ENCODE data around the gene SIGLEC9.

SIGLEC9 gene

DNA sequence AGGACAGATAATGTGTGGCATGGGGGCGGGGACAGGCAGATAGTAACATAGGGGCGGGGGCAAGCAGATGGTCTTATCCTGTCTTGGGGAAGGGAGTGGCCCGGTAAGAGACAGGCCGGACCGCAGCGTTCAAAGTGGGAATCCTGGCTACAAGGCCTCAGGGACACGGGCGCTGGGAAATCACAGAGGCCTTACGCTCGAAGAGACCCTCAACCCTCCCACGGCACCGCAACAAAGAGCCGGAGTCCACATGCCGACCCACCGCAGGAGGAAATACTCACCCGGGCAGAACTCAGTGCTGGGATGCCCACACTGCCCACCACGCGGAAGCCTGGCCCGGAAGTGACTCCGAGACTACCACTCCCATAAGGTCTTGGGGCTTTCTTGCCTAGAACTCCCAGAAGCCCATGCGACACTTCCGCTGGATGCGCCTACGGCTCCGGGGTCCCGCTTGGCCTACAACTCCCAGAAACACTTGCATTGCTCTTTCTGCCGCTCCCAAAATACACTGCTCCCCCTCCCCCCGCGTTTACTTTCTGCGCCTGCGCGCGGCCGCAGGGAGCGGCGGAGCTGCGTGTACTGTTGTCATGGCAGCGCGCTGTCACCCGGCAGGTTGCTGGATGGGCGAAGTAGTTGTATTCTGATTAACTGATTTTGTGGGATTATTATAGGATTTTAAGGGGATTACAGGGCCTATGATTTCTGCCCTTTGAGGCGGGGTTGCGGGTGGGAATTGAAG is 16.5 kb upstream of the SIGLEC9 start, which contains the start of gene CTU1 (continued):
- TF ChIP-seq PRDM1 (tag by site-specific recombination; IDR thresholded peaks at IDR 0.05) (no peak), ZNF843 (tag by site-specific recombination; IDR thresholded peaks at IDR 0.05) (no peak; the same call in 1 of the 2 replicates), ZNF239 (tag by site-specific recombination; IDR thresholded peaks at IDR 0.05) (no peak), ZXDB (tag by site-specific recombination; IDR thresholded peaks at IDR 0.05) (peak; percentile 82), GLIS2 (tag by site-specific recombination; IDR thresholded peaks at IDR 0.05) (no peak), GLIS1 (tag by site-specific recombination; IDR thresholded peaks at IDR 0.05) (peak; percentile 34; the same call in 1 of the 2 replicates), ZNF362 (tag by site-specific recombination; IDR thresholded peaks at IDR 0.05) (no peak), ZNF26 (tag by site-specific recombination; IDR thresholded peaks at IDR 0.05) (no peak), ZNF155 (tag by site-specific recombination; IDR thresholded peaks at IDR 0.05) (no peak), ZNF658 (tag by site-specific recombination; IDR thresholded peaks at IDR 0.05) (no peak), ZNF600 (tag by site-specific recombination; IDR thresholded peaks at IDR 0.05) (no peak), ZNF571 (tag by site-specific recombination; IDR thresholded peaks at IDR 0.05) (no peak), ATF2 (tag by site-specific recombination; IDR thresholded peaks at IDR 0.05; ENCODE audit: low read depth) (no peak), ZFP69B (tag by site-specific recombination; IDR thresholded peaks at IDR 0.05) (0 out of 2 replicates have a peak, but pooled peaks have one; percentile 11), ZNF121 (tag by site-specific recombination; IDR thresholded peaks at IDR 0.05) (no peak), ZNF791 (tag by site-specific recombination; IDR thresholded peaks at IDR 0.05) (no peak), ZBTB11 (tag by site-specific recombination; conservative IDR thresholded peaks at IDR 0.05; ENCODE audit: low read depth) (peak; percentile 97), OSR2 (tag by site-specific recombination; IDR thresholded peaks at IDR 0.05) (no peak), ZNF558 (tag by site-specific recombination; IDR thresholded peaks at IDR 0.05) (no peak), IKZF3 (tag by site-specific recombination; IDR thresholded peaks at IDR 0.05) (no peak), EGR2 (tag by site-specific recombination; IDR thresholded peaks at IDR 0.05; ENCODE audit: low read depth) (peak; percentile 40; the same call in 1 of the 2 replicates), ZNF174 (tag by site-specific recombination; IDR thresholded peaks at IDR 0.05) (no peak), ZBTB7A (tag by site-specific recombination; IDR thresholded peaks at IDR 0.05; ENCODE audit: low read depth) (no peak), INSM2 (tag by site-specific recombination; IDR thresholded peaks at IDR 0.05) (no peak), ZNF248 (tag by site-specific recombination; IDR thresholded peaks at IDR 0.05) (no peak)
- TF ChIP-seq, protein P1, sequence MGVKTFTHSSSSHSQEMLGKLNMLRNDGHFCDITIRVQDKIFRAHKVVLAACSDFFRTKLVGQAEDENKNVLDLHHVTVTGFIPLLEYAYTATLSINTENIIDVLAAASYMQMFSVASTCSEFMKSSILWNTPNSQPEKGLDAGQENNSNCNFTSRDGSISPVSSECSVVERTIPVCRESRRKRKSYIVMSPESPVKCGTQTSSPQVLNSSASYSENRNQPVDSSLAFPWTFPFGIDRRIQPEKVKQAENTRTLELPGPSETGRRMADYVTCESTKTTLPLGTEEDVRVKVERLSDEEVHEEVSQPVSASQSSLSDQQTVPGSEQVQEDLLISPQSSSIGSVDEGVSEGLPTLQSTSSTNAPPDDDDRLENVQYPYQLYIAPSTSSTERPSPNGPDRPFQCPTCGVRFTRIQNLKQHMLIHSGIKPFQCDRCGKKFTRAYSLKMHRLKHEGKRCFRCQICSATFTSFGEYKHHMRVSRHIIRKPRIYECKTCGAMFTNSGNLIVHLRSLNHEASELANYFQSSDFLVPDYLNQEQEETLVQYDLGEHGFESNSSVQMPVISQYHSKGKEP (tag by site-specific recombination; IDR thresholded peaks at IDR 0.05), result no peak
- TF ChIP-seq, protein P2, sequence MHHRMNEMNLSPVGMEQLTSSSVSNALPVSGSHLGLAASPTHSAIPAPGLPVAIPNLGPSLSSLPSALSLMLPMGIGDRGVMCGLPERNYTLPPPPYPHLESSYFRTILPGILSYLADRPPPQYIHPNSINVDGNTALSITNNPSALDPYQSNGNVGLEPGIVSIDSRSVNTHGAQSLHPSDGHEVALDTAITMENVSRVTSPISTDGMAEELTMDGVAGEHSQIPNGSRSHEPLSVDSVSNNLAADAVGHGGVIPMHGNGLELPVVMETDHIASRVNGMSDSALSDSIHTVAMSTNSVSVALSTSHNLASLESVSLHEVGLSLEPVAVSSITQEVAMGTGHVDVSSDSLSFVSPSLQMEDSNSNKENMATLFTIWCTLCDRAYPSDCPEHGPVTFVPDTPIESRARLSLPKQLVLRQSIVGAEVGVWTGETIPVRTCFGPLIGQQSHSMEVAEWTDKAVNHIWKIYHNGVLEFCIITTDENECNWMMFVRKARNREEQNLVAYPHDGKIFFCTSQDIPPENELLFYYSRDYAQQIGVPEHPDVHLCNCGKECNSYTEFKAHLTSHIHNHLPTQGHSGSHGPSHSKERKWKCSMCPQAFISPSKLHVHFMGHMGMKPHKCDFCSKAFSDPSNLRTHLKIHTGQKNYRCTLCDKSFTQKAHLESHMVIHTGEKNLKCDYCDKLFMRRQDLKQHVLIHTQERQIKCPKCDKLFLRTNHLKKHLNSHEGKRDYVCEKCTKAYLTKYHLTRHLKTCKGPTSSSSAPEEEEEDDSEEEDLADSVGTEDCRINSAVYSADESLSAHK (tag by site-specific recombination; IDR thresholded peaks at IDR 0.05), result no peak

All from HEK293 (cell line).